Fibroblast of upper back skin (primary cell): ENCODE data around the gene XRCC4.

ENCODE experiments used
- DNase-seq: peaks from one replicate; pipeline ENCODE4 v3.0.0-alpha.2; 2013

Gene XRCC4

DNA sequence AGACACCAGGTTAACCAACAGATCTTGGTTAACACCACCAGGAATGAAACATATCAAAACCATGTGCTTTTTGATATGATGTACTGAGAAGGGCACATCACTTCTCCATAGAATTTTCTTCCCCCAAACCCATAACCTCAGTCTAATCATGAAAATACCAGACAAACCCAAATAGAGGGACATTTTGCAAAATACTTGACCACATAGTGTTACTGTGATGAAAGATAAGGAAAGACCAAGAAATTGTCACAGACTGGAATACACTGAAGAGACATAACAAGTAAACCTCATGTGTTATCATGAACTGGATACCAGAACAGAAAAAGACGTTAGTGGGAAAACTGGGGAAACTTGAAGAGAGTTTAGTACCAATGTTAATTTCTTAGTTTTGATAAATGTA, 319.3 kb downstream of the XRCC4 start:
- no peak for DNase-seq

DNA sequence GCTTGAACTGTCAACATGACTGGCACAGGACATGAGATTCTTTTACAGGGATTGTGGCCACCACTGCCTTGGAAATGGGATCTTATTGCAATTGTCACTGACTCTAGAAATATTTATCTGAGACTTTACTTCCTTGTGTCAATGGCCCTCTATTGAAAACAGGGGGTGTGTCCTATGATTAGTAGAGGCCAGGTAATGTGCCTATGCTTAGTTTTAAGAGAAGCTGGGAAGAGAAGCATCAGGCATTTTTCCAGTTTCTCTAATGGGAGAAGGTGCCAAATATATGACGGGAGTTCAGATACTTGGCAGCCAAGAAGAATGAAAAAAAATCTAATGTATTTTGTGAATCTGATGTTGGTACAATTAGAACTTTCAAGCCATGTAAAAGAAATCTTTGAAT, 320.3 kb downstream of the XRCC4 start:
- DNase-seq, result no peak

DNA sequence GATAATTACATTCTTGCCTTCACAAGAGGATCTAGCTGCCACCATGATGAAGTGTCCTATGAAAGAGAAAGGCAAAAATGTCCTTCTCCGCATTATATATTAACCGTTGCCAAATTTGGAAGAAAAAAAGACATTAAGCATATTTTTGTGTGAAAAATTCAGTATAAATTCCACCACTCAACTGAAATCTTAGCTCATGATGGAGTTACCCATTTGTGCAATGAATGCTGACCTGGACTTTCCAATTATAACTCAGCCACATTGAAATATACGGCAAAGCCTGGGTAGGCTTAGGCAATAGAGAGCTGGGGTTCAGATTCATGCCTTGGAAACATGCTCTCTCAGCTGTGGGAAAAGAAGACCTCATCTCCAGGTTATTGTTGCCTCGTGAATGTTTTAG, 322.9 kb downstream of the XRCC4 start:
- no peak for DNase-seq

DNA sequence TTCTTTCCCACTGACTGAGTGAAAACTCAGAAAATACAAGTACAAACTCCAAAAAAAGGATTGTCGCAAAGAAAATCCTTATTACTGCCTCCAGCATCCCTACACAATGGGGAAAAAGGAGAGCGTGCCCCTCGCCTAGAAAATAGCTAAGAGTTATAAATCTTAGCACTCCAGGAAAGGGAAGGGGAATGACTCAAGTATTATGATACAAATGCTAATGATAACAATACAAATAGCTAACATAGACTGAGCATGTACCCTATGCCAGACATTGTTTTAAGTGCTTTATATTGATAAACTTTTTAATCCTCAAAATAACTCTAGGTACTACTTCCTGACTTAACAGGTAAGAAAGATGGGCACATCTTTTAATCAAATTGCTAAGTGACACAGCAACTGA, 323.4 kb downstream of the XRCC4 start:
- no peak for DNase-seq

DNA sequence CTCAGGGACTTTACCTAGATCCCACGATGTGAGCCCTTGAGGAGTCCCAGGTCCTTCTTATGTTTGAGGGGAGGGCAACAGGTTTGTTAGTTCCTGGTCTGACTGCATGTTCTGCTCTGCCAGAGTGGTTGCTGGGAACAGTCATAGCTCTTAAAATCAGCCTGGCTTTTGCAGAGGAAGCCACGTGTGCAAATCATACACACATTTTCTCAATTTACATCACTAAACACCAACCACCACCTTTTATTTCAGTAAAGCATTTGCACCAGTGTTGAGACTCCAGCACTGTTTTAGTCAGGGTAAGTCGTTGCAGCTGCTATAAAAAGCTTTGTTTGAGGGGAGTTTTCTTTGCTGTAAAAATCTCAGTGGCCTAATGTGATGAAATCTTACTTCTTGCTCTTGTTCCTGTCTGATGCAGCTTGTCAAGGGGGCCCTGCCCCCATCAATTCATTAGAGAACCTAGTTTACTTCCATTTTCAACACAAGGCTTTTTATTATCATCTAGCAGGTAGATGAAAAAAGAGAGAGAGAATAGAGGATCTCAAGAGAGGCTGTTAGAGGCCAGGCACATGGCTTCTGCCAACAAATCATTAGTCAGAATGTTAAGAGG, 323.9 kb downstream of the XRCC4 start:
- no peak for DNase-seq

DNA sequence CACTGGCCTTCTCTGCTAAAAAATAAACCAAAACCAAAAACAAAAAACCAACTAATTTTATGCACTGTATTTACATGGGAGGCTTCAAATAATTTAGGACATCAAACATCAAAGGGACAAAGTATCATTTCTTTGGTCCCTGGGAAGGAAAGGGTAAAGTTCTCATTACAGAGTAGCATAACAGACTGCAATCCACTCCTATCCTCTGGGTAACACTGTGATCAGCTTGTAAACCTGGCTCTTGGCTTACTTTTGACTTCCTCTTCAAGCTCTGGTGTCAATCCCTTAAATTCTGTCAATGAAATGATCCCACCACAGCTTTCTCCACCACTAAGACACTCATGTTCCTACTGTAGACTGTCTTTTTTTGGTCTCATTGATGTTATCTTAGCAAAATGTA, 324.4 kb downstream of the XRCC4 start:
- no peak for DNase-seq
